ENCODE data around the gene MYBPC1. TPM values are rescaled to one million over a fixed set of nuclear protein-coding genes. Genes with fewer than 3 reads are reported as not detected.

MYBPC1 gene
- total and polyA plus RNA-seq, 2 of the 13 experiments (the other 11 are each of a cell fraction or from before 2014, with no cell fraction given) = 0.31 to 0.53 TPM

DNA sequence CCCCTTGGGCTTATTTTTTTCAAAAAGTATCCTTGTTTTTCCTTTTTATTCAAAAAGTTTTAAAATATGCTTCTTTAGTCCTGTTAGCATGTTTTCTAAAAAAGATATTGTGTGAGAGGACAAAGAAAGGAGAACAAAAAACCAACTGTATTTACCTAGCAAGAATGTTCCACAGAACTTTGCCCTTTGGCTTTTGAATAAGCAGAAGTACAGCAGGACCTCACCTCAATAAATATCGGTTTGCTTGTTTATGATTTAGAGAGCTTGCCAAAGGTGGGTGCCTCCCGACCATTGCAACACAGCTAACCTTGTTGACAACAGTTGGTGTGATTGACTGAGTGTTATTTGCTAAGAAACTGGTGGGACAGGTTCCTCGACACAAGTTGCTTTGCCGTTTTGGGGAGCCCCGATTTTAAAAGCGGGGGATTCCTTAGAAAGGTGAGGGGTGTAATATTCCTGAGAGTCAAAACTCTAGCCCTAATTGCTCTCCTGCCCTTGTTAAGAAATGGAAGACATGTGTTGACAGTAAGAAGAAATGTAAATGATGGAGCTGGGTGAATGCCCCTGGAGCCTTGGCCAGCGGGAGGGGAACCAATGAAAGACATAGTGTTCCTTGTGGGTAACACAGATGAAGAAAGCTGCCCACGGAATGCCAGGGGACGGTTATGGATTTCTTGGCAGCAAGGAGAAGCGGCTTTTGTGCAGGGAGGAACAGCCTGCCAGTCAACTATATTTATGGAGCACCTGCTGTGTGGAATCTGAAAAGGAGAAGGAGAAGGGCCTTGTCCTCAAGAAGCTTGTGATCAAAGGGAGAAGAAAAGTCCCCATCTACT lies 13.7 kb downstream of the MYBPC1 start (continued):
- TF ChIP-seq PRPF4 (IDR thresholded peaks at IDR 0.05; ENCODE audit: low read depth, low read length, poor library complexity, severe bottlenecking) (no peak), ZNF629 (CRISPR knock-in tag; conservative IDR thresholded peaks at IDR 0.05) (peak; percentile 25; the same call in 1 of the 2 replicates), ZNF333 (CRISPR knock-in tag; IDR thresholded peaks at IDR 0.05; ENCODE audit: borderline replicate concordance) (no peak), ETV6 (CRISPR knock-in tag; conservative IDR thresholded peaks at IDR 0.05) (peak; percentile 73; the same call in 1 of the 2 replicates), SAFB2 (CRISPR knock-in tag; IDR thresholded peaks at IDR 0.05; ENCODE audit: borderline replicate concordance, low read depth) (no peak), RAD21 (CRISPR knock-in tag; IDR thresholded peaks at IDR 0.05) (peak; percentile 31; the same call in 1 of the 2 replicates), ZBTB7B (CRISPR knock-in tag; IDR thresholded peaks at IDR 0.05) (peak; percentile 90), EED (CRISPR knock-in tag; IDR thresholded peaks at IDR 0.05) (no peak), SCMH1 (CRISPR knock-in tag; IDR thresholded peaks at IDR 0.05; ENCODE audit: borderline replicate concordance) (no peak)
- TF ChIP-seq, protein P1, sequence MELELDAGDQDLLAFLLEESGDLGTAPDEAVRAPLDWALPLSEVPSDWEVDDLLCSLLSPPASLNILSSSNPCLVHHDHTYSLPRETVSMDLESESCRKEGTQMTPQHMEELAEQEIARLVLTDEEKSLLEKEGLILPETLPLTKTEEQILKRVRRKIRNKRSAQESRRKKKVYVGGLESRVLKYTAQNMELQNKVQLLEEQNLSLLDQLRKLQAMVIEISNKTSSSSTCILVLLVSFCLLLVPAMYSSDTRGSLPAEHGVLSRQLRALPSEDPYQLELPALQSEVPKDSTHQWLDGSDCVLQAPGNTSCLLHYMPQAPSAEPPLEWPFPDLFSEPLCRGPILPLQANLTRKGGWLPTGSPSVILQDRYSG (CRISPR knock-in tag; IDR thresholded peaks at IDR 0.05) = no peak
- TF ChIP-seq, protein P2, sequence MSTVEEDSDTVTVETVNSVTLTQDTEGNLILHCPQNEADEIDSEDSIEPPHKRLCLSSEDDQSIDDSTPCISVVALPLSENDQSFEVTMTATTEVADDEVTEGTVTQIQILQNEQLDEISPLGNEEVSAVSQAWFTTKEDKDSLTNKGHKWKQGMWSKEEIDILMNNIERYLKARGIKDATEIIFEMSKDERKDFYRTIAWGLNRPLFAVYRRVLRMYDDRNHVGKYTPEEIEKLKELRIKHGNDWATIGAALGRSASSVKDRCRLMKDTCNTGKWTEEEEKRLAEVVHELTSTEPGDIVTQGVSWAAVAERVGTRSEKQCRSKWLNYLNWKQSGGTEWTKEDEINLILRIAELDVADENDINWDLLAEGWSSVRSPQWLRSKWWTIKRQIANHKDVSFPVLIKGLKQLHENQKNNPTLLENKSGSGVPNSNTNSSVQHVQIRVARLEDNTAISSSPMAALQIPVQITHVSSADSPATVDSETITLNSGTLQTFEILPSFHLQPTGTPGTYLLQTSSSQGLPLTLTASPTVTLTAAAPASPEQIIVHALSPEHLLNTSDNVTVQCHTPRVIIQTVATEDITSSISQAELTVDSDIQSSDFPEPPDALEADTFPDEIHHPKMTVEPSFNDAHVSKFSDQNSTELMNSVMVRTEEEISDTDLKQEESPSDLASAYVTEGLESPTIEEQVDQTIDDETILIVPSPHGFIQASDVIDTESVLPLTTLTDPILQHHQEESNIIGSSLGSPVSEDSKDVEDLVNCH (CRISPR knock-in tag; IDR thresholded peaks at IDR 0.05) = no peak
- TF ChIP-seq, protein P3, sequence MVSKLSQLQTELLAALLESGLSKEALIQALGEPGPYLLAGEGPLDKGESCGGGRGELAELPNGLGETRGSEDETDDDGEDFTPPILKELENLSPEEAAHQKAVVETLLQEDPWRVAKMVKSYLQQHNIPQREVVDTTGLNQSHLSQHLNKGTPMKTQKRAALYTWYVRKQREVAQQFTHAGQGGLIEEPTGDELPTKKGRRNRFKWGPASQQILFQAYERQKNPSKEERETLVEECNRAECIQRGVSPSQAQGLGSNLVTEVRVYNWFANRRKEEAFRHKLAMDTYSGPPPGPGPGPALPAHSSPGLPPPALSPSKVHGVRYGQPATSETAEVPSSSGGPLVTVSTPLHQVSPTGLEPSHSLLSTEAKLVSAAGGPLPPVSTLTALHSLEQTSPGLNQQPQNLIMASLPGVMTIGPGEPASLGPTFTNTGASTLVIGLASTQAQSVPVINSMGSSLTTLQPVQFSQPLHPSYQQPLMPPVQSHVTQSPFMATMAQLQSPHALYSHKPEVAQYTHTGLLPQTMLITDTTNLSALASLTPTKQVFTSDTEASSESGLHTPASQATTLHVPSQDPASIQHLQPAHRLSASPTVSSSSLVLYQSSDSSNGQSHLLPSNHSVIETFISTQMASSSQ (IDR thresholded peaks at IDR 0.05; ENCODE audit: low read depth) = peak; percentile 86
- TF ChIP-seq, protein P3 (CRISPR knock-in tag; IDR thresholded peaks at IDR 0.05; ENCODE audit: borderline replicate concordance) = peak; percentile 93
- TF ChIP-seq, protein P4, sequence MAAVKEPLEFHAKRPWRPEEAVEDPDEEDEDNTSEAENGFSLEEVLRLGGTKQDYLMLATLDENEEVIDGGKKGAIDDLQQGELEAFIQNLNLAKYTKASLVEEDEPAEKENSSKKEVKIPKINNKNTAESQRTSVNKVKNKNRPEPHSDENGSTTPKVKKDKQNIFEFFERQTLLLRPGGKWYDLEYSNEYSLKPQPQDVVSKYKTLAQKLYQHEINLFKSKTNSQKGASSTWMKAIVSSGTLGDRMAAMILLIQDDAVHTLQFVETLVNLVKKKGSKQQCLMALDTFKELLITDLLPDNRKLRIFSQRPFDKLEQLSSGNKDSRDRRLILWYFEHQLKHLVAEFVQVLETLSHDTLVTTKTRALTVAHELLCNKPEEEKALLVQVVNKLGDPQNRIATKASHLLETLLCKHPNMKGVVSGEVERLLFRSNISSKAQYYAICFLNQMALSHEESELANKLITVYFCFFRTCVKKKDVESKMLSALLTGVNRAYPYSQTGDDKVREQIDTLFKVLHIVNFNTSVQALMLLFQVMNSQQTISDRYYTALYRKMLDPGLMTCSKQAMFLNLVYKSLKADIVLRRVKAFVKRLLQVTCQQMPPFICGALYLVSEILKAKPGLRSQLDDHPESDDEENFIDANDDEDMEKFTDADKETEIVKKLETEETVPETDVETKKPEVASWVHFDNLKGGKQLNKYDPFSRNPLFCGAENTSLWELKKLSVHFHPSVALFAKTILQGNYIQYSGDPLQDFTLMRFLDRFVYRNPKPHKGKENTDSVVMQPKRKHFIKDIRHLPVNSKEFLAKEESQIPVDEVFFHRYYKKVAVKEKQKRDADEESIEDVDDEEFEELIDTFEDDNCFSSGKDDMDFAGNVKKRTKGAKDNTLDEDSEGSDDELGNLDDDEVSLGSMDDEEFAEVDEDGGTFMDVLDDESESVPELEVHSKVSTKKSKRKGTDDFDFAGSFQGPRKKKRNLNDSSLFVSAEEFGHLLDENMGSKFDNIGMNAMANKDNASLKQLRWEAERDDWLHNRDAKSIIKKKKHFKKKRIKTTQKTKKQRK (IDR thresholded peaks at IDR 0.05; ENCODE audit: low read length) = no peak
- TF ChIP-seq, protein P5, sequence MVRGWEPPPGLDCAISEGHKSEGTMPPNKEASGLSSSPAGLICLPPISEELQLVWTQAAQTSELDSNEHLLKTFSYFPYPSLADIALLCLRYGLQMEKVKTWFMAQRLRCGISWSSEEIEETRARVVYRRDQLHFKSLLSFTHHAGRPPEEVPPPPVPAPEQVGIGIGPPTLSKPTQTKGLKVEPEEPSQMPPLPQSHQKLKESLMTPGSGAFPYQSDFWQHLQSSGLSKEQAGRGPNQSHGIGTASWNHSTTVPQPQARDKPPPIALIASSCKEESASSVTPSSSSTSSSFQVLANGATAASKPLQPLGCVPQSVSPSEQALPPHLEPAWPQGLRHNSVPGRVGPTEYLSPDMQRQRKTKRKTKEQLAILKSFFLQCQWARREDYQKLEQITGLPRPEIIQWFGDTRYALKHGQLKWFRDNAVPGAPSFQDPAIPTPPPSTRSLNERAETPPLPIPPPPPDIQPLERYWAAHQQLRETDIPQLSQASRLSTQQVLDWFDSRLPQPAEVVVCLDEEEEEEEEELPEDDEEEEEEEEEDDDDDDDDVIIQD (CRISPR knock-in tag; IDR thresholded peaks at IDR 0.05; ENCODE audit: low read depth) = peak; percentile 89; the same call in 1 of the 2 replicates
